ENCODE data around the gene PTPN18.

PTPN18 gene

DNA sequence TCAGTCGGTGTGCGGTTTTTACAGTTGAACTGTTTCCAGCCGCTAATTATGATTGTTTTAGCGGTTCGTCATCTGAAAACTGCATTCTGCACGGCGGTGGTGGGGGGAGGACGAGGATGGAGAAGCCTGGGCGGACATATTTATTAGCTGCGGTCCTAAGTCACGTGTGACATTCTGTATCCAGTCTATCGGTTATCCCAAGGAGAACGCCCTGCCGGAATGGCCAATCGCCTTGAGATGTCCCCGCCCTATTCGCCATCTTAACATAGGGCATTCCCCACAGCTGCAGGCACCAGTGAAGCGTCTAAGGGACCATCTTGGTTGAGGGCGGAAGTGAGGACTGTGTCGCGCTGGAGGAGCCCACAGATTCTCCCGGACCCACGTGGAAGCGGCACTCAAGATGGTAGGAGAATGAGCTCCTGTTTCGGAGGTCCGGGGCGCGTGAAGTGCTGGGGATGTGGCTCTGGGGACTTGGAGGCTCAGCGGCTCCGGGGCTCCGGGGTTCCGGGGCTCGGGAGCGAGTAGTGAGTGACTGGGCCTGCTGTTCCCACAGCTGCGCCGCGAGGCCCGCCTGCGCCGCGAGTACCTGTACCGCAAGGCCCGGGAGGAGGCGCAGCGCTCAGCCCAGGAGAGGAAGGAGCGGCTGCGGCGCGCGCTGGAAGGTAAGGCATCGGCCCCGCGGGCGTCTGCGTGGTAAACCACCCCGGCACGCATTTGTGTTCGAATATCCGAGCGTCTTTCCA lies 13.2 kb upstream of the PTPN18 start, which contains the start of gene IMP4:
TSS of gene IMP4 (plus strand) at position 365 of the 743 bp plus-strand sequence. CDS start at position 401, 36 bp downstream.
- peak within 1 kb of the TSS; percentile 78 for H3K4me3 ChIP-seq (ENCODE audit: low read length)
- H3K27me3 ChIP-seq (ENCODE audit: control insufficient read depth, insufficient read depth, low read length) = no peaks in the 10 kb centered on the region
- H3K4me1 ChIP-seq (ENCODE audit: control insufficient read depth, insufficient read depth, low read length) = peaks cover 20% of the 10 kb centered on the region
- H3K4me2 ChIP-seq (ENCODE audit: low read length) = peak within 1 kb of the TSS; percentile 92
- H3K36me3 ChIP-seq (ENCODE audit: insufficient read depth, low read length) = peaks cover 41% of the 10 kb centered on the region
- H3K9me3 ChIP-seq (replicated peaks; ENCODE audit: low read length) = no peaks in the 10 kb centered on the region
- H3K9ac ChIP-seq (ENCODE audit: low read depth, low read length) = peak within 1 kb of the TSS; percentile 88

DNA sequence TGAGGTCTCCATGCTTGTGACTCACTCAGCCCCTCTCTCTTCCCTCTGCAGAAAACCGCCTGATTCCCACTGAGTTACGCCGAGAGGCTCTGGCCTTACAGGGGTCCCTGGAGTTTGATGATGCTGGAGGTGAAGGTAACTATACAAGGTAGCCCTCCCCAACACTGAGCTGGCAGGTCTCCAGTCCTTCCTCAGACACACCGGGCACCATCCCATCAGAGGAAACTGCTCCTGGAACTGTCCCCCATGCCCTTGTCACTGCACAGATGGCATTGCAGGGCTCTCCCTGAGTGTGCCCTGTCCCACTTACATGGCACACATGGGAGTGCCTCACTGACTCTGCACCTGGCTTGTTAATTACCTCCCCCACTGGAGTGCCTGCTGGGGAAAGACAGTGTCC lies 11.3 kb upstream of the PTPN18 start:
- Histone ChIP-seq H3K9me3 (replicated peaks; ENCODE audit: low read length) (no peaks in the 10 kb centered on the region), H3K4me2 (ENCODE audit: low read length) (peak overlapping the region; percentile 92), H3K9ac (ENCODE audit: low read depth, low read length) (no peak overlapping the region), H3K27me3 (ENCODE audit: control insufficient read depth, insufficient read depth, low read length) (no peaks in the 10 kb centered on the region), H3K36me3 (ENCODE audit: insufficient read depth, low read length) (peaks cover 44% of the 10 kb centered on the region), H3K4me1 (ENCODE audit: control insufficient read depth, insufficient read depth, low read length) (peaks cover 9% of the 10 kb centered on the region), H3K4me3 (ENCODE audit: low read length) (no peak overlapping the region)

DNA sequence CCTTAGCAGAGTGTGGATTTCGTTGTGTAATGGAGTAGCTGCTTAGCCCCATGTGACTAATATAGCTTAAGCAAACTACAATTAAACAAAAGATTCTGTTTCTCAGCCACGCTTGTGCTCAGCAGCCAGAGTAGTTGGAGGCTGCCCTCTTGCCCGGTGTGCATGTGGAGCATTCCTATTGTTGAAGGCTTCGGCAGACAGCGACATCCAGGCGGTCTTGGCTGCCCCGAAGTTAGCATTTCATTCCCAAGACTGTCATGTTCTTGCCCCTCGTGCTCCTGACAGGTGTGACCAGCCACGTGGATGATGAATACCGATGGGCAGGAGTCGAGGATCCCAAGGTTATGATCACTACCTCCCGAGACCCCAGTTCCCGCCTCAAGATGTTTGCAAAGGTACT lies 10.8 kb upstream of the PTPN18 start:
- H3K4me3 ChIP-seq (ENCODE audit: low read length) = no peak overlapping the region
- peaks cover 9% of the 10 kb centered on the region for H3K4me1 ChIP-seq (ENCODE audit: control insufficient read depth, insufficient read depth, low read length)
- H3K9me3 ChIP-seq (replicated peaks; ENCODE audit: low read length) = no peaks in the 10 kb centered on the region
- no peaks in the 10 kb centered on the region for H3K27me3 ChIP-seq (ENCODE audit: control insufficient read depth, insufficient read depth, low read length)
- no peak overlapping the region for H3K9ac ChIP-seq (ENCODE audit: low read depth, low read length)
- H3K4me2 ChIP-seq (ENCODE audit: low read length) = no peak overlapping the region
- H3K36me3 ChIP-seq (ENCODE audit: insufficient read depth, low read length) = peaks cover 44% of the 10 kb centered on the region

DNA sequence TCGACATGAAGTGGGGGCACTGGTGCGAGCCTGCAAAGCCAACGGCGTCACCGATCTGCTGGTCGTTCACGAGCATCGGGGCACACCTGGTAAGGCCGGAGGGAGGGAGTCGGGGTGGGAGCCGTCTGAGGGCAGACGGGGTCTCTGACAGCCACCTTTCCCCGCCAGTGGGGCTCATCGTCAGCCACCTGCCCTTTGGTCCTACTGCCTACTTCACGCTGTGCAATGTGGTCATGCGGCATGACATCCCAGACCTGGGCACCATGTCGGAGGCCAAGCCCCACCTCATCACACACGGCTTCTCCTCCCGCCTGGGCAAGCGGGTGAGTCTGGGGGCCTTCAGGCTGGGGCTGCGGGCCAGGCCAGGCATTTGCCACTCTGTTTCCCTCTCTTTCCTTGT lies 10.2 kb upstream of the PTPN18 start:
- no peak overlapping the region for H3K4me3 ChIP-seq (ENCODE audit: low read length)
- no peaks in the 10 kb centered on the region for H3K27me3 ChIP-seq (ENCODE audit: control insufficient read depth, insufficient read depth, low read length)
- no peaks in the 10 kb centered on the region for H3K9me3 ChIP-seq (replicated peaks; ENCODE audit: low read length)
- H3K4me1 ChIP-seq (ENCODE audit: control insufficient read depth, insufficient read depth, low read length) = peaks cover 9% of the 10 kb centered on the region
- H3K4me2 ChIP-seq (ENCODE audit: low read length) = no peak overlapping the region
- no peak overlapping the region for H3K9ac ChIP-seq (ENCODE audit: low read depth, low read length)
- peaks cover 44% of the 10 kb centered on the region for H3K36me3 ChIP-seq (ENCODE audit: insufficient read depth, low read length)

DNA sequence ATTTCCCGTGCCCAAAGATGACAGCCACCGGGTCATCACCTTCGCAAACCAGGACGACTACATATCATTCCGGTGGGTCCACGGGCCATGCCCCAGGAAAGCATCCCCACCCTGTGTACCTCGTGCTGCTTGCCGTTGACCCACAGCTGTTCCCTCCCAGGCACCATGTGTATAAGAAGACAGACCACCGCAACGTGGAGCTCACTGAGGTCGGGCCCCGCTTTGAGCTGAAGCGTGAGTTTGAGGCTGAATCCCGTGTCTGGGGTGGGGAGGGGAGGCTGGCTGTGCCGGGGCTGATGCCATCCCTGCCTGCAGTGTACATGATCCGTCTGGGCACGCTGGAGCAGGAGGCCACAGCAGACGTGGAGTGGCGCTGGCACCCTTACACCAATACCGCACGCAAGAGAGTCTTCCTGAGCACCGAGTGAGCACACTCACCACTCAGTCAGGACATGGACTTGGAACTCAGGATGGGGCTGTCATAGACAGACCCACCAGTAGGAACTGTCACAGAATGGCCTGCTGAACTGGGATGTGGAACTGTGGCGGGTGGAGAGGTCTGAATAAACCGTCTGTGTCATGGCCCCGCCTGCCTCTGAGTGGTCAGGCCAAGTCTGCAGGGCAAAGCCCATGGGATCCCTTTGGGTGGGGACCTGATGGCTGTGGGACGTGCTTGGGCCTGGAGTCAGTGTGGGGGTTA lies 9.7 kb upstream of the PTPN18 start:
- no peak overlapping the region for H3K9ac ChIP-seq (ENCODE audit: low read depth, low read length)
- no peak overlapping the region for H3K4me3 ChIP-seq (ENCODE audit: low read length)
- peaks cover 44% of the 10 kb centered on the region for H3K36me3 ChIP-seq (ENCODE audit: insufficient read depth, low read length)
- no peaks in the 10 kb centered on the region for H3K9me3 ChIP-seq (replicated peaks; ENCODE audit: low read length)
- no peaks in the 10 kb centered on the region for H3K27me3 ChIP-seq (ENCODE audit: control insufficient read depth, insufficient read depth, low read length)
- H3K4me2 ChIP-seq (ENCODE audit: low read length) = no peak overlapping the region
- peaks cover 6% of the 10 kb centered on the region for H3K4me1 ChIP-seq (ENCODE audit: control insufficient read depth, insufficient read depth, low read length)

DNA sequence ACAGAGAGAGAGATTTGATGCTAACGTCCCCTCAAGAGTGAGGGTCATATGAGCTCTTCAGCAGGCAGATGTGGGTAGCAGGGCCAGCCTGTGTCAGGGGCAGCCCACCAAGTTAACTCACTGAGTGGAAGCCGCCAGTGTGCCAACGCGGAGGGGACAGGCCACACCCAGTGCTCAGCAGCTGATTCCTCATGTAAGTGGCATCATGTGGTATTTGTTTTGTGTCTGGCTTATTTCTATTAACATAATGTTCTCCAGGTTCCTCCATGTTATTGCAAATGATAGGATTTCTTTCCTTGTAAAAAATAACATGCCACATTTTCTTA lies 9.2 kb upstream of the PTPN18 start:
- Histone ChIP-seq H3K36me3 (ENCODE audit: insufficient read depth, low read length) (peaks cover 44% of the 10 kb centered on the region), H3K27me3 (ENCODE audit: control insufficient read depth, insufficient read depth, low read length) (no peaks in the 10 kb centered on the region), H3K9me3 (replicated peaks; ENCODE audit: low read length) (no peaks in the 10 kb centered on the region), H3K4me2 (ENCODE audit: low read length) (no peak overlapping the region), H3K9ac (ENCODE audit: low read depth, low read length) (no peak overlapping the region), H3K4me3 (ENCODE audit: low read length) (no peak overlapping the region), H3K4me1 (ENCODE audit: control insufficient read depth, insufficient read depth, low read length) (peaks cover 3% of the 10 kb centered on the region)

DNA sequence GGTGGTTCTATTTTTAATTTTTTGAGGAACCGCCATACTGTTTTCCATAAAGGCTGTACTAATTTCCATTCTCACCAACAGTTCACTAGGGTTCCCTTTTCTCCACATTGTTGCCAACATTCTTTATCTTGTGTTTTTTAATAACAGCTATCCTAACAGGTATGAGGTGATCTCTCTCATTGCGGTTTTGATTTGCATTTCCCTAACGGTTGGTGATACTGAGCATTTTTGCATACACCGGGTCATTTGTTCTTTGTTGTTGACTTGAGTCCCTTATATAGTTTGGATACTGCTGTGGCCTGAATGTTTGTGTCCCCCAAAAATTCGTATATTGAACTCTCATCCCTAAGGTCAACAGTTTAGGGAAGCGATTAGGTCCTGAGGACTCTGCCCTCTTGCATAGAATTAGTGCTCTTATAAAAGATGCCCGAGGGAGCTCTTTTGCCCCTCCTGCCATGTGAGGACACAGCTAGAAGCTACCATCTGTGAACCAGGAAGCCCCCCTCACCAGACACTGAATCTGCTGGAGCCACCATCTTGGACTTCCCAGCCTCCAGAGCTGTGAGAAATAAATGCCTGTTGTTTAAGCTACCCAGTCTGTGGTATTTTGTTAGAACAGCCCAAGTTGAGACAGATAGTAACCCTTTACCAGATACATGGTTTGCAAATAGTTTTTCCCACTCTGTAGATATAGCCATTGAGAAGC lies 8.5 kb upstream of the PTPN18 start:
- Histone ChIP-seq H3K27me3 (ENCODE audit: control insufficient read depth, insufficient read depth, low read length) (no peaks in the 10 kb centered on the region), H3K4me3 (ENCODE audit: low read length) (no peak overlapping the region), H3K4me1 (ENCODE audit: control insufficient read depth, insufficient read depth, low read length) (peaks cover 3% of the 10 kb centered on the region), H3K4me2 (ENCODE audit: low read length) (no peak overlapping the region), H3K9me3 (replicated peaks; ENCODE audit: low read length) (no peaks in the 10 kb centered on the region), H3K9ac (ENCODE audit: low read depth, low read length) (no peak overlapping the region), H3K36me3 (ENCODE audit: insufficient read depth, low read length) (peaks cover 44% of the 10 kb centered on the region)

DNA sequence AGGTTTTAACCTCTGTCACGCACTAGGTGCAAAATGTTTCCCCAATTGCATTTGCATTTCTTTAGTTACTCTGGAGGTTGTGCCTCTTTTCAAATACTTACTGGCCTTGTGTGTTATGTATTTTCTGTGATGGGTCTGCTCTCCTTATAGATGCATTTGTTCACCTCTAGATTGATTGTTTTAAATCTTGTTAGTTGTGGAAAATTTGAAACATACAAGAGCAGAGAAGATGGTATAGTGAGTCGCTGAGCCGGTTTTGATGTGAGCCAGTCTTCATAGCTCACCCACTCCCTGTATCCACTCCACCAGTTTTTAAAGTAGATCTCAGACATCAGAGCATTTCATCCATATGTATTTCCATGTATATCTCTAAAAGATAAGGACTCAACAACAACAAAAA lies 6.7 kb upstream of the PTPN18 start:
- no peaks in the 10 kb centered on the region for H3K4me1 ChIP-seq (ENCODE audit: control insufficient read depth, insufficient read depth, low read length)
- no peak overlapping the region for H3K9ac ChIP-seq (ENCODE audit: low read depth, low read length)
- H3K9me3 ChIP-seq (replicated peaks; ENCODE audit: low read length) = no peaks in the 10 kb centered on the region
- no peak overlapping the region for H3K4me2 ChIP-seq (ENCODE audit: low read length)
- no peaks in the 10 kb centered on the region for H3K27me3 ChIP-seq (ENCODE audit: control insufficient read depth, insufficient read depth, low read length)
- H3K4me3 ChIP-seq (ENCODE audit: low read length) = no peak overlapping the region
- H3K36me3 ChIP-seq (ENCODE audit: insufficient read depth, low read length) = peaks cover 44% of the 10 kb centered on the region

DNA sequence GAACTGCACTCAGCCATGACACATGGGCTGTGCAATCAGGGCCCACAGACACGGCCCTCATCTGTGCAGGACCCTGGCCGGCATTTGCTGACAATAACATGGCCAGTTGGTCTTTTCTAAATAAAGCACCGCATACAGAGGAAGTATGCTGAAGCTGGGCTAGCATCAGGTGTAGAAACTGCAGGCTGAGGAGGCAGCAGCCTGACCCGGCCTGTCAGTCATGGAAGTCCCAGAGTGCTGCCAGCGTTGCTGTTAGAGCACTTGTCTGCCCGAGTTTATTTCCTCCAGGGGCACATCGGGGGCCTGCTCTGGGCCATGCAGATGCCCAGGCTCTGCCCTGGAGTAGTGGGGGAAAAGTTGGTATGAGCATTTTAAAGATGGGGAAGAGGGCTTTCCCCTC lies 4.1 kb upstream of the PTPN18 start:
- Histone ChIP-seq H3K9me3 (replicated peaks; ENCODE audit: low read length) (no peaks in the 10 kb centered on the region), H3K4me1 (ENCODE audit: control insufficient read depth, insufficient read depth, low read length) (peaks cover 10% of the 10 kb centered on the region), H3K36me3 (ENCODE audit: insufficient read depth, low read length) (peaks cover 19% of the 10 kb centered on the region), H3K9ac (ENCODE audit: low read depth, low read length) (no peak overlapping the region), H3K4me3 (ENCODE audit: low read length) (no peak overlapping the region), H3K27me3 (ENCODE audit: control insufficient read depth, insufficient read depth, low read length) (no peaks in the 10 kb centered on the region), H3K4me2 (ENCODE audit: low read length) (no peak overlapping the region)

DNA sequence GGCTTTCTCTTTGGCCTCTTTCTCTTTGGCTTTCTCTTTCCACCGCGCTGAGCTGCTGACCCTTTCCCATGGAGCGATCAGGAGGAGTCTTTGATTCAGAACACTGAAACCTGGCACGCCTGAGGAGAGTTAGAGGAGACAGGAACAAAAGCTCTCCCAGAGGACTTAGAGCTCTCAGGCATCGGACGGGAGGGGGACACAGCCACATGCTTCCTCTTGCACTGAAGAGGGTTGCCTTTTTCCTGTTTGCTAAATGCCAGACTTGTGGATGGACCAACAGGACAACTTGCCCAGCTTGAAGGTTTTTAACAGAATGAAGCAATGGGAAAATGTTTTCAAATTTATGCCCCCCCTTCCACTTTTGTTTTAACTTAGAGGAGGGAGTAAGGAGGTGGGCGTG lies 3.6 kb upstream of the PTPN18 start:
- Histone ChIP-seq H3K36me3 (ENCODE audit: insufficient read depth, low read length) (peaks cover 14% of the 10 kb centered on the region), H3K4me1 (ENCODE audit: control insufficient read depth, insufficient read depth, low read length) (peaks cover 11% of the 10 kb centered on the region), H3K4me2 (ENCODE audit: low read length) (no peak overlapping the region), H3K27me3 (ENCODE audit: control insufficient read depth, insufficient read depth, low read length) (no peaks in the 10 kb centered on the region), H3K9me3 (replicated peaks; ENCODE audit: low read length) (no peaks in the 10 kb centered on the region), H3K9ac (ENCODE audit: low read depth, low read length) (no peak overlapping the region), H3K4me3 (ENCODE audit: low read length) (no peak overlapping the region)

DNA sequence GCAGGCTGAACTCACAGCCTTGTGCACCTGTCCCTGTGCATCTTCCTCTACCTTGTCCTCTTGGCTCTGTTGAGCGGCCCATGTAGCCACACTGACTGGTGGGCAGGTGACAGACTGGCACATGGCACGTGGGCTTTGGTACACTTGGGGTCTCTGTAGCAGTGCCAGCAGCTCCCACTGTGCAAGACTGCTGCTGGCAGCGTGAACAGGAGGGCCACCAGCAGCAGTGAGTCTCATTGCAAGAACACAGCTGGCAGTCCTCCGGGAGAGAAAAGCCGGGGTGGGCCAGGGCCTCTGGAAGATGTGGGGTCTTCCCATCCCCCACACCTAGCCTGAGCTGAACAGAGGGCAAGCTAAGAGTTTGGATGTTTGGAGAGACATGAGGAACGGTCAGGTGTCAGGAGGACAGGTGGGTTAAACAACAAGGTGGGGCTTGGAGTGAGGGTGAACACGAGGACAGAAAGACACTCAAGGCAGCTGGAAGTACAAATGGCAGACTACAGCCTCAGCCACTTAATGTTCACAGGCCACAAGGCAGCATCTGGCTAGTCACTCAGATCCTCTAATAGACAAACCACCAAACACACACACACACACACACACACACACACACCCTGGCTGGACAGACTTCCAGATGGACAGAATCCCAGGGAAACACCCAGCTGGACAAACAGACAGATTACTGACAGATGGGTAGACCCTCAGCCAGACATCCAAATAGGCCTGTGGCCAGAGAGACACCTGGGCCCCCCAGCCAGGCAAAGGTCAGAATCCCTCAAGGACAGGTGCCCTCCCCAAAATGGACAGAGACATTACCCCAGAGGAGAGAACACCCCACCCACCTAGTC lies 2.3 kb upstream of the PTPN18 start:
- H3K4me3 ChIP-seq (ENCODE audit: low read length) = no peak overlapping the region
- no peaks in the 10 kb centered on the region for H3K9me3 ChIP-seq (replicated peaks; ENCODE audit: low read length)
- H3K4me1 ChIP-seq (ENCODE audit: control insufficient read depth, insufficient read depth, low read length) = peaks cover 11% of the 10 kb centered on the region

More for the DNA sequence above, 2.3 kb upstream of the PTPN18 start:
- Histone ChIP-seq H3K27me3 (ENCODE audit: control insufficient read depth, insufficient read depth, low read length) (no peaks in the 10 kb centered on the region), H3K36me3 (ENCODE audit: insufficient read depth, low read length) (peaks cover under 1% of the 10 kb centered on the region), H3K9ac (ENCODE audit: low read depth, low read length) (no peak overlapping the region), H3K4me2 (ENCODE audit: low read length) (no peak overlapping the region)
